GM12878 (cell line): ENCODE data around the gene PPT2. TPM values are rescaled to one million over a fixed set of nuclear protein-coding genes. Genes with fewer than 3 reads are reported as not detected.

Experiments
- BACH1 ChIP-seq: fragments of 450-650 bp; IDR thresholded peaks from 2 replicates; pipeline ENCODE4 v1.6.1; 2017; ENCODE audit warnings: mild to moderate bottlenecking, borderline replicate concordance
- CREM ChIP-seq: IDR thresholded peaks from 2 replicates; pipeline ENCODE4 v1.6.1; 2014; ENCODE audit warnings: antibody characterized with exemption, low read depth
- ELK1 ChIP-seq: IDR thresholded peaks from 2 replicates; pipeline ENCODE4 v1.6.1; 2012; ENCODE audit warnings: low read depth, low read length, improper control_type of control experiment
- NRF1 ChIP-seq: conservative IDR thresholded peaks from 2 replicates; pipeline ENCODE4 v1.6.1; 2011; ENCODE audit warnings: mild to moderate bottlenecking, low read depth, low read length, improper control_type of control experiment
- POU2F2 ChIP-seq: IDR thresholded peaks from 3 replicates; pipeline ENCODE4 v1.6.1; 2011; ENCODE audit warnings: low read depth, mild to moderate bottlenecking, low read length, borderline replicate concordance
- SIX5 ChIP-seq: IDR thresholded peaks from 2 replicates; pipeline ENCODE4 v1.6.1; 2011; ENCODE audit warnings: mild to moderate bottlenecking, low read depth, low read length, moderate library complexity; ENCODE audit not compliant: severe bottlenecking
- SP1 ChIP-seq: IDR thresholded peaks from one replicate; pipeline ENCODE4 v1.6.1; 2011; ENCODE audit warnings: low read depth, low read length
- STAT3 ChIP-seq: IDR thresholded peaks from 2 replicates; pipeline ENCODE4 v1.6.1; 2011; ENCODE audit warnings: low read depth, low read length, improper control_type of control experiment
- SUZ12 ChIP-seq: fragments of 200-600 bp; sonication (generic); IDR thresholded peaks from one replicate; pipeline ENCODE4 v1.6.1; 2018; ENCODE audit warnings: antibody characterized with exemption, mild to moderate bottlenecking; ENCODE audit not compliant: unreplicated experiment
- TAF1 ChIP-seq: IDR thresholded peaks from 2 replicates; pipeline ENCODE4 v1.6.1; 2011; ENCODE audit warnings: mild to moderate bottlenecking, low read depth, low read length, borderline replicate concordance
- TBL1XR1 ChIP-seq: IDR thresholded peaks from 2 replicates; pipeline ENCODE4 v1.6.1; 2012; ENCODE audit warnings: low read depth, low read length, improper control_type of control experiment
- YY1 ChIP-seq: IDR thresholded peaks from 2 replicates; pipeline ENCODE4 v1.6.1; 2011; ENCODE audit warnings: low read depth, mild to moderate bottlenecking, low read length
- ZBTB33 ChIP-seq: fragments of 450-650 bp; IDR thresholded peaks from 2 replicates; pipeline ENCODE4 v1.6.1; 2017; ENCODE audit warnings: mild to moderate bottlenecking
- ZNF207 ChIP-seq: fragments of 450-650 bp; IDR thresholded peaks from 2 replicates; pipeline ENCODE4 v1.6.1; 2014; ENCODE audit warnings: antibody characterized with exemption, mild to moderate bottlenecking, borderline replicate concordance
- ZNF384 ChIP-seq: IDR thresholded peaks from 2 replicates; pipeline ENCODE4 v1.6.1; 2012; ENCODE audit warnings: low read depth, mild to moderate bottlenecking, low read length, improper control_type of control experiment, borderline replicate concordance
- polyA plus RNA-seq, 11 experiments: library from polyadenylated mRNA; depleted of rRNA in 4 of 11; unstranded in 6 of 11; stranded (reverse) in 5 of 11; fragments of >200 nt; fragmentation: Nextera tagmentation in 4 of 11; fragmentation: Illumina TruSeq in 1 of 11; extraction: Ambion mirVana in 4 of 11; extraction: Trizol in 1 of 11; gene quantifications; 1 replicate in 1 of 11; 2 replicates in 10 of 11; pipeline versions ENCODE4 v1.2.1 to v1.2.3, GENCODE V29; 2011 to 2016; ENCODE audit warnings: inconsistent platforms in 2 of 11, missing spikeins in 2 of 11, low read depth in 1 of 11
- total RNA-seq, 4 experiments: library from RNA; depleted of rRNA in 3 of 4; stranded (reverse); fragments of >200 nt in 3 of 4; fragmentation: Illumina TruSeq in 1 of 4; extraction: Trizol in 1 of 4; gene quantifications; 2 replicates each; pipeline versions ENCODE4 v1.2.1 to v1.2.3, GENCODE V29; 2013 to 2021
- TF ChIP-seq, protein P1 (sequence below): IDR thresholded peaks from 2 replicates; pipeline ENCODE4 v1.6.1; 2011; ENCODE audit warnings: mild to moderate bottlenecking, low read depth, low read length, moderate library complexity; ENCODE audit not compliant: insufficient replicate concordance
- TF ChIP-seq, protein P2 (sequence below): fragments of 450-650 bp; formaldehyde crosslinking; IDR thresholded peaks from 2 replicates; pipeline ENCODE4 v1.5.0; 2022; ENCODE audit warnings: mild to moderate bottlenecking, missing genetic modification characterization
- TF ChIP-seq, protein P3 (sequence below): fragments of 150-350 bp; IDR thresholded peaks from 2 replicates; pipeline ENCODE4 v1.6.1; 2014; ENCODE audit warnings: mild to moderate bottlenecking, low read depth, low read length
- TF ChIP-seq, protein P4 (sequence below): fragments of 450-650 bp; IDR thresholded peaks from 2 replicates; pipeline ENCODE4 v1.6.1; 2018; ENCODE audit warnings: mild to moderate bottlenecking, low read depth, moderate library complexity; ENCODE audit not compliant: partially characterized antibody

PPT2 gene
- total and polyA plus RNA-seq, 10 of the 15 experiments (the other 5 are each of a cell fraction or from before 2014, with no cell fraction given) = 1.3 to 25.5 (median 5.5) TPM

GRCh38 chr6:32195652-32195901 lies 41.6 kb downstream of the PPT2 start (continued):
- no peak for TF ChIP-seq ZNF384
- TF ChIP-seq CREM = no peak
- TF ChIP-seq, protein P1, sequence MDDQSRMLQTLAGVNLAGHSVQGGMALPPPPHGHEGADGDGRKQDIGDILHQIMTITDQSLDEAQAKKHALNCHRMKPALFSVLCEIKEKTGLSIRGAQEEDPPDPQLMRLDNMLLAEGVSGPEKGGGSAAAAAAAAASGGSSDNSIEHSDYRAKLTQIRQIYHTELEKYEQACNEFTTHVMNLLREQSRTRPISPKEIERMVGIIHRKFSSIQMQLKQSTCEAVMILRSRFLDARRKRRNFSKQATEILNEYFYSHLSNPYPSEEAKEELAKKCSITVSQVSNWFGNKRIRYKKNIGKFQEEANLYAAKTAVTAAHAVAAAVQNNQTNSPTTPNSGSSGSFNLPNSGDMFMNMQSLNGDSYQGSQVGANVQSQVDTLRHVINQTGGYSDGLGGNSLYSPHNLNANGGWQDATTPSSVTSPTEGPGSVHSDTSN = no peak
- peak; percentile 20; the same call in 1 of the 2 replicates for TF ChIP-seq ELK1
- TF ChIP-seq BACH1 = no peak
- no peak for TF ChIP-seq SIX5
- no peak for TF ChIP-seq SUZ12
- TF ChIP-seq STAT3 = no peak
- TF ChIP-seq ZNF207 = no peak
- no peak for TF ChIP-seq POU2F2
- peak; percentile 90 for TF ChIP-seq NRF1
- TF ChIP-seq, protein P2, sequence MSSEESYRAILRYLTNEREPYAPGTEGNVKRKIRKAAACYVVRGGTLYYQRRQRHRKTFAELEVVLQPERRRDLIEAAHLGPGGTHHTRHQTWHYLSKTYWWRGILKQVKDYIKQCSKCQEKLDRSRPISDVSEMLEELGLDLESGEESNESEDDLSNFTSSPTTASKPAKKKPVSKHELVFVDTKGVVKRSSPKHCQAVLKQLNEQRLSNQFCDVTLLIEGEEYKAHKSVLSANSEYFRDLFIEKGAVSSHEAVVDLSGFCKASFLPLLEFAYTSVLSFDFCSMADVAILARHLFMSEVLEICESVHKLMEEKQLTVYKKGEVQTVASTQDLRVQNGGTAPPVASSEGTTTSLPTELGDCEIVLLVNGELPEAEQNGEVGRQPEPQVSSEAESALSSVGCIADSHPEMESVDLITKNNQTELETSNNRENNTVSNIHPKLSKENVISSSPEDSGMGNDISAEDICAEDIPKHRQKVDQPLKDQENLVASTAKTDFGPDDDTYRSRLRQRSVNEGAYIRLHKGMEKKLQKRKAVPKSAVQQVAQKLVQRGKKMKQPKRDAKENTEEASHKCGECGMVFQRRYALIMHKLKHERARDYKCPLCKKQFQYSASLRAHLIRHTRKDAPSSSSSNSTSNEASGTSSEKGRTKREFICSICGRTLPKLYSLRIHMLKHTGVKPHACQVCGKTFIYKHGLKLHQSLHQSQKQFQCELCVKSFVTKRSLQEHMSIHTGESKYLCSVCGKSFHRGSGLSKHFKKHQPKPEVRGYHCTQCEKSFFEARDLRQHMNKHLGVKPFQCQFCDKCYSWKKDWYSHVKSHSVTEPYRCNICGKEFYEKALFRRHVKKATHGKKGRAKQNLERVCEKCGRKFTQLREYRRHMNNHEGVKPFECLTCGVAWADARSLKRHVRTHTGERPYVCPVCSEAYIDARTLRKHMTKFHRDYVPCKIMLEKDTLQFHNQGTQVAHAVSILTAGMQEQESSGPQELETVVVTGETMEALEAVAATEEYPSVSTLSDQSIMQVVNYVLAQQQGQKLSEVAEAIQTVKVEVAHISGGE (CRISPR knock-in tag) = no peak
- TF ChIP-seq, protein P3, sequence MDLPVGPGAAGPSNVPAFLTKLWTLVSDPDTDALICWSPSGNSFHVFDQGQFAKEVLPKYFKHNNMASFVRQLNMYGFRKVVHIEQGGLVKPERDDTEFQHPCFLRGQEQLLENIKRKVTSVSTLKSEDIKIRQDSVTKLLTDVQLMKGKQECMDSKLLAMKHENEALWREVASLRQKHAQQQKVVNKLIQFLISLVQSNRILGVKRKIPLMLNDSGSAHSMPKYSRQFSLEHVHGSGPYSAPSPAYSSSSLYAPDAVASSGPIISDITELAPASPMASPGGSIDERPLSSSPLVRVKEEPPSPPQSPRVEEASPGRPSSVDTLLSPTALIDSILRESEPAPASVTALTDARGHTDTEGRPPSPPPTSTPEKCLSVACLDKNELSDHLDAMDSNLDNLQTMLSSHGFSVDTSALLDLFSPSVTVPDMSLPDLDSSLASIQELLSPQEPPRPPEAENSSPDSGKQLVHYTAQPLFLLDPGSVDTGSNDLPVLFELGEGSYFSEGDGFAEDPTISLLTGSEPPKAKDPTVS = no peak
- no peak for TF ChIP-seq TBL1XR1
- TF ChIP-seq SP1 = peak; percentile 79
- no peak for TF ChIP-seq TAF1
- TF ChIP-seq ZBTB33 = no peak
- TF ChIP-seq YY1 = no peak
- TF ChIP-seq, protein P4, sequence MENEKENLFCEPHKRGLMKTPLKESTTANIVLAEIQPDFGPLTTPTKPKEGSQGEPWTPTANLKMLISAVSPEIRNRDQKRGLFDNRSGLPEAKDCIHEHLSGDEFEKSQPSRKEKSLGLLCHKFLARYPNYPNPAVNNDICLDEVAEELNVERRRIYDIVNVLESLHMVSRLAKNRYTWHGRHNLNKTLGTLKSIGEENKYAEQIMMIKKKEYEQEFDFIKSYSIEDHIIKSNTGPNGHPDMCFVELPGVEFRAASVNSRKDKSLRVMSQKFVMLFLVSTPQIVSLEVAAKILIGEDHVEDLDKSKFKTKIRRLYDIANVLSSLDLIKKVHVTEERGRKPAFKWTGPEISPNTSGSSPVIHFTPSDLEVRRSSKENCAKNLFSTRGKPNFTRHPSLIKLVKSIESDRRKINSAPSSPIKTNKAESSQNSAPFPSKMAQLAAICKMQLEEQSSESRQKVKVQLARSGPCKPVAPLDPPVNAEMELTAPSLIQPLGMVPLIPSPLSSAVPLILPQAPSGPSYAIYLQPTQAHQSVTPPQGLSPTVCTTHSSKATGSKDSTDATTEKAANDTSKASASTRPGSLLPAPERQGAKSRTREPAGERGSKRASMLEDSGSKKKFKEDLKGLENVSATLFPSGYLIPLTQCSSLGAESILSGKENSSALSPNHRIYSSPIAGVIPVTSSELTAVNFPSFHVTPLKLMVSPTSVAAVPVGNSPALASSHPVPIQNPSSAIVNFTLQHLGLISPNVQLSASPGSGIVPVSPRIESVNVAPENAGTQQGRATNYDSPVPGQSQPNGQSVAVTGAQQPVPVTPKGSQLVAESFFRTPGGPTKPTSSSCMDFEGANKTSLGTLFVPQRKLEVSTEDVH = no peak
